Right atrium auricular region (tissue), 2 donors: ENCODE data around the gene PCGF3. TPM values are rescaled to one million over a fixed set of nuclear protein-coding genes. Genes with fewer than 3 reads are reported as not detected.

Source experiments
- DNase-seq: peaks from one replicate; pipeline ENCODE4 v3.0.0-alpha.2; 2019; ENCODE audit warnings: low spot score
- H3K27ac ChIP-seq, 2 donors: fragments of 200-600 bp; sonication (generic); 1 replicate in 1 of 2; 2 replicates in 1 of 2; pipeline ENCODE4 v1.5.1; 2016 to 2019
- H3K27me3 ChIP-seq, 2 donors: fragments of 200-600 bp; sonication (generic); one replicate each; pipeline versions ENCODE4 v1.5.1 to v1.6.0; 2017 to 2019
- H3K36me3 ChIP-seq: fragments of 200-600 bp; sonication (generic); one replicate; pipeline ENCODE4 v1.5.1; 2016
- H3K4me1 ChIP-seq, 2 donors: fragments of 200-600 bp; sonication (generic); one replicate each; pipeline versions ENCODE4 v1.5.1 to v1.6.0; 2017 to 2019
- H3K4me3 ChIP-seq, 2 donors: fragments of 200-600 bp; sonication (generic); 1 replicate in 1 of 2; 2 replicates in 1 of 2; pipeline ENCODE4 v1.5.1; 2017 to 2019; ENCODE audit warnings: mild to moderate bottlenecking in 1 of 2, moderate library complexity in 1 of 2
- H3K9me3 ChIP-seq, 2 donors: fragments of 200-600 bp; sonication (generic); one replicate each; pipeline ENCODE4 v1.5.1; 2019
- total RNA-seq, 2 donors: library from RNA; depleted of rRNA; stranded (reverse); fragments of >200 nt; gene quantifications; one replicate each; pipeline ENCODE4 v1.1.0, GENCODE V29; 2016
- TF ChIP-seq, protein P1 (sequence below), 2 donors: fragments of 200-600 bp; sonication (generic); IDR thresholded peaks; one replicate each; pipeline ENCODE4 v1.5.1; 2019; ENCODE audit warnings: antibody characterized with exemption in 2 of 2

PCGF3 gene
- total RNA-seq, 2 donors from 2014 or later, result 17.9 to 22.6 TPM

DNA sequence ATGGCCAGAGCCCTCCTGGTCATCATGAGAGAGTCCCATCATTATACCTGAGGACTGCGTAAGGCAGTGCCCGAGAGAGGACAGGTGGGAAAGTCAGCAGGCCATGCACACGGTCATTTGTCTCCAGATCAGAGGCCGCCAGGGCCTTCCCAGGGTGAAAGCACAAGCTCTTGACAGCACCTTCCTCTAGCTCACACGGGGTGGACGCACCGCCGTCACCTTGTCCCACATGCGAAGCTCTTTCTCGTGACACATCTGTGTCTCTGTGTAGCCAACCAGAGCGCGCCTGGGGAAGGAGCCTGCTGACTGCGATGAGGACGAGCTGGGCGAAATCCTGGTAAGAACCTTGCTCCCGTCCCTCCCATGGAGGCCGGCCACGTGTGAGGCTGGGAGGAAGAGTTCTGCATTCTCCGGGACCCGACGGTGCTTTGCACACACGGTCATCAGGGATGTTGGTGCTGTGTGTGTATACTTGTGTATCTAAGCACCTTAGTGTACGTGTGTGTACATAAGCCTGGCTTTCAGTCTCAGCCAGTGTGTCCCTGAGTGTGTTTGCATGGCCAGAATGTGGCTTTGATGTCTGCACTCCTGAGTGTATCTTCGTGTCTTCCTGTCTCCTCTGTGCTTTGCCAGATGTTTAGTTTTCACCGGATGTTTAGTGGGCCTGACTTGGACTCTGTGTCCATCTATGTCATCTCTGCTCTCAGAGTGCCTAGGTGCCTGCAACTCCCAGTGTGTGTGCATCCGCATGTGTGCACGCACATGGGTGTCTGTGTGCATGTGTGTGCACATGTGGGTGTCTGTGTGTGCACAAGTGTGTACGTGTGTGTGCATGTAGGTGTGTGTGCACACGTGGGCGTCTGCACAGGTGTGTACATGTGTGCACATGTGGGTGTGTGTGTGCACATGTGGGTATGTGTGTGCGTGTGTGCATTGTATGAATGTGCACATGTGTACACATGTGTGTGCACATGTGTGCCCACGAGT, 46.7 kb upstream of the PCGF3 start:
- no peaks in the 10 kb centered on the region for H3K36me3 ChIP-seq
- no peaks in the 10 kb centered on the region for H3K27me3 ChIP-seq
- no peak overlapping the region for H3K4me3 ChIP-seq
- DNase-seq, result no peak
- peaks cover 0 to 11% of the 10 kb centered on the region in 2 donors for H3K4me1 ChIP-seq
- H3K9me3 ChIP-seq, result no peaks in the 10 kb centered on the region
- TF ChIP-seq, protein P1, sequence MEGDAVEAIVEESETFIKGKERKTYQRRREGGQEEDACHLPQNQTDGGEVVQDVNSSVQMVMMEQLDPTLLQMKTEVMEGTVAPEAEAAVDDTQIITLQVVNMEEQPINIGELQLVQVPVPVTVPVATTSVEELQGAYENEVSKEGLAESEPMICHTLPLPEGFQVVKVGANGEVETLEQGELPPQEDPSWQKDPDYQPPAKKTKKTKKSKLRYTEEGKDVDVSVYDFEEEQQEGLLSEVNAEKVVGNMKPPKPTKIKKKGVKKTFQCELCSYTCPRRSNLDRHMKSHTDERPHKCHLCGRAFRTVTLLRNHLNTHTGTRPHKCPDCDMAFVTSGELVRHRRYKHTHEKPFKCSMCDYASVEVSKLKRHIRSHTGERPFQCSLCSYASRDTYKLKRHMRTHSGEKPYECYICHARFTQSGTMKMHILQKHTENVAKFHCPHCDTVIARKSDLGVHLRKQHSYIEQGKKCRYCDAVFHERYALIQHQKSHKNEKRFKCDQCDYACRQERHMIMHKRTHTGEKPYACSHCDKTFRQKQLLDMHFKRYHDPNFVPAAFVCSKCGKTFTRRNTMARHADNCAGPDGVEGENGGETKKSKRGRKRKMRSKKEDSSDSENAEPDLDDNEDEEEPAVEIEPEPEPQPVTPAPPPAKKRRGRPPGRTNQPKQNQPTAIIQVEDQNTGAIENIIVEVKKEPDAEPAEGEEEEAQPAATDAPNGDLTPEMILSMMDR (IDR thresholded peaks at IDR 0.05), result no peak
- H3K27ac ChIP-seq, result no peak overlapping the region

DNA sequence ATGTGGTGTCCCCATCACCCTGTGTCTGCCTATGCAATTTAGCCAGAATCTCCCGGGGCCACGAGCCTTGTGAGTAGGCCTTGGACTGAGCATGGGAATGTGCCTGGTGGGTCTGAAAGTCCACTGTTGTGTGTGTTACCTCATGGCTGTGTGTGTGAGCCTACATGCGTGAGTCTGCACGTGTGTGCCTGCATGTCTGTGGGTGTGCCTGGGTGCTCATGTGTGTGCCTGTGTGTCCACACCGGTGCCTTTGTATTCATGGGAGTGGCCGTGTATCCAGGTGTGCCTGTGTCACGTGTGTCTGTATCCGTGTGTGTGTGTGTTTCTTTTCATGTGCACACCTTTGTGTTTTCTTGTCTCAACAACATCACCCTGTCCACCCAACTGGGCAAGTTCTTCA, 45.8 kb upstream of the PCGF3 start:
- Histone ChIP-seq H3K9me3 (no peaks in the 10 kb centered on the region), H3K36me3 (no peaks in the 10 kb centered on the region), H3K27ac (no peak overlapping the region), H3K4me3 (no peak overlapping the region), H3K4me1 (peaks cover 0 to 18% of the 10 kb centered on the region in 2 donors), H3K27me3 (no peaks in the 10 kb centered on the region)
- no peak for DNase-seq
- TF ChIP-seq, protein P1 (IDR thresholded peaks at IDR 0.05), result no peak

DNA sequence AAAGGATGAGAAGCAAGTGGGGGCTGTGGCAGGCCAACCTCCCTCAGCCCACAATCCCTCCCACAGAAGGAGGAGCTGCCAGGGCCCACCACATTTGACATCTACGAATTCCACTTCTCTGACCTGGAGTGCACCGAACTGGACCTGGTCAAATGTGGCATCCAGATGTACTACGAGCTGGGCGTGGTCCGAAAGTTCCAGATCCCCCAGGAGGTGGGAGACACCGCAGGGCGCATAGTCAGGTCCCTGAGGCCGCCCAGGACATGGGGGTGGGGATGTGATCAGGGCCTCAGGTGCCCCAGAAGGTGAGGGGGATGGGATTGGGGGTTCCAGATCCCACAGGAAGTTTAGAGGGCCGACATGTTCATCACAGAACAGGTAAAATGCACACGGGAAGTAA, 45.2 kb upstream of the PCGF3 start:
- TF ChIP-seq, protein P1 (IDR thresholded peaks at IDR 0.05), result no peak
- no peaks in the 10 kb centered on the region for H3K27me3 ChIP-seq
- no peak overlapping the region for H3K27ac ChIP-seq

DNA sequence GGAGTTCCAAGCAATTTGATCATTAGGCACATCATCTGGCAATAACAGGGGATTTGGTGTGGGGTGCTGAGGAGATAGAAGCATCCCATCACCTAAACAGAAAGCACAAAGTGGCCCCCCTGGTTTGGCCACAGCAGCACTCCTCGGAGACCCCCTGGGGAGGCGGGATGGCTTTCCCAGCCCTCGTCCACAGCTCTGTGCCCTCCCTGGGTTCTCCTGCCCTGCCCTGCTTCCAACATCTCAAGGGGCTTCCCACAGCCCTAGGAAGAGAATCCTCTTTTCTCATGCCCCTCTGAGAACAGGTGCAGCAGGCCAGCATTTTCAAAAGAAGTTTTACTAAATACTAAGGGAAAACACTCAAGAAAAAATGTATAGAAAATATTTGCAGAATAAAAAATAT, 44.4 kb upstream of the PCGF3 start:
- no peak overlapping the region for H3K4me3 ChIP-seq
- H3K27me3 ChIP-seq, result no peaks in the 10 kb centered on the region
- peaks cover 0 to 18% of the 10 kb centered on the region in 2 donors for H3K4me1 ChIP-seq
- TF ChIP-seq, protein P1 (IDR thresholded peaks at IDR 0.05), result no peak
- no peaks in the 10 kb centered on the region for H3K36me3 ChIP-seq
- no peak overlapping the region for H3K27ac ChIP-seq
- H3K9me3 ChIP-seq, result no peaks in the 10 kb centered on the region
- no peak for DNase-seq

More for the DNA sequence above, 45.2 kb upstream of the PCGF3 start:
- Histone ChIP-seq H3K4me1 (peaks cover 0 to 18% of the 10 kb centered on the region in 2 donors), H3K36me3 (no peaks in the 10 kb centered on the region), H3K4me3 (no peak overlapping the region), H3K9me3 (no peaks in the 10 kb centered on the region)
- no peak for DNase-seq

DNA sequence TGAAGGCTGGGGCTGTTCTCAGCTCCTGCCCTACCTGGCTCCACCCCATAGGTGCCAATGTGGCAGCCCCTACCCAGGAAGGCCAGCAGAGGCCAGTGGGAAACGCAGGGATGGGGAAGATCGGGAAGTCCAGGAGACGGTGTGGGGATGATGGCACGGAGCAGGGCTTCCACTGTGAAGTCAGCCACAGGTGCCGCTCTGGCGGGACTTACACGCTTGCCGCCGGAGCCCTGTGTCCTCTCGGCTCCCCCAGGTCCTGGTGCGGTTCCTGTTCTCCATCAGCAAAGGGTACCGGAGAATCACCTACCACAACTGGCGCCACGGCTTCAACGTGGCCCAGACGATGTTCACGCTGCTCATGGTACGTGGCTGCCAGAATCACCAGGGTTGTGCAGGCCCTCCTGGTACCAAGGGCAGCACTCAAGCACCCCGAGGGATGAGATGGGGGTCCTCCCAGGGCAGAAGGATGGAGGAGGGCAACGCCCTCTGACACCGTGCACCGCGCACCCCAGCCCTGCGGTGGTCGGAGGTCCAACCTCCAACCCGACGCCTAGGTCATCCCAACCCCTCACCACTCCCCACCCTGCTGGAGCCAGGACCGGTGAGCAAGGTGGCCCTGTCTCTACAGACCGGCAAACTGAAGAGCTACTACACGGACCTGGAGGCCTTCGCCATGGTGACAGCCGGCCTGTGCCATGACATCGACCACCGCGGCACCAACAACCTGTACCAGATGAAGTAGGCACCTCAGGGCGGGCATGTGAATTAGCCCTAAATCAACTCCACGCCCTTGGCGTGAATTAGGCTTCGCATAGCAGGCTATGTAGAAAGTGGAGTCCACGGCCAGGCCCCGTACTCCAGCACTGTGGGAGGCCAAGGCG, 43.5 kb upstream of the PCGF3 start:
- Histone ChIP-seq H3K27me3 (no peaks in the 10 kb centered on the region), H3K9me3 (no peaks in the 10 kb centered on the region), H3K4me1 (peaks cover 0 to 18% of the 10 kb centered on the region in 2 donors), H3K27ac (no peak overlapping the region), H3K36me3 (no peaks in the 10 kb centered on the region), H3K4me3 (no peak overlapping the region)
- DNase-seq, result no peak
- TF ChIP-seq, protein P1 (IDR thresholded peaks at IDR 0.05), result no peak
